Measurements from ENCODE around the gene KRTAP10-9.

The KRTAP10-9 gene

GRCh38 chr21:44650973-44651675 lies 24.2 kb downstream of the KRTAP10-9 start:
- TF ChIP-seq FOXP2 (optimal IDR thresholded peaks at IDR 0.05; ENCODE audit: borderline replicate concordance, extremely low read depth, extremely low read length, insufficient read depth), result no peak
- TF ChIP-seq TAF1 (IDR thresholded peaks at IDR 0.05; ENCODE audit: borderline replicate concordance, insufficient read depth, low read length), result no peak
- no peak for TF ChIP-seq POLR2AphosphoS5 (IDR thresholded peaks at IDR 0.05; ENCODE audit: low read depth, low read length)
- TF ChIP-seq, protein P1, sequence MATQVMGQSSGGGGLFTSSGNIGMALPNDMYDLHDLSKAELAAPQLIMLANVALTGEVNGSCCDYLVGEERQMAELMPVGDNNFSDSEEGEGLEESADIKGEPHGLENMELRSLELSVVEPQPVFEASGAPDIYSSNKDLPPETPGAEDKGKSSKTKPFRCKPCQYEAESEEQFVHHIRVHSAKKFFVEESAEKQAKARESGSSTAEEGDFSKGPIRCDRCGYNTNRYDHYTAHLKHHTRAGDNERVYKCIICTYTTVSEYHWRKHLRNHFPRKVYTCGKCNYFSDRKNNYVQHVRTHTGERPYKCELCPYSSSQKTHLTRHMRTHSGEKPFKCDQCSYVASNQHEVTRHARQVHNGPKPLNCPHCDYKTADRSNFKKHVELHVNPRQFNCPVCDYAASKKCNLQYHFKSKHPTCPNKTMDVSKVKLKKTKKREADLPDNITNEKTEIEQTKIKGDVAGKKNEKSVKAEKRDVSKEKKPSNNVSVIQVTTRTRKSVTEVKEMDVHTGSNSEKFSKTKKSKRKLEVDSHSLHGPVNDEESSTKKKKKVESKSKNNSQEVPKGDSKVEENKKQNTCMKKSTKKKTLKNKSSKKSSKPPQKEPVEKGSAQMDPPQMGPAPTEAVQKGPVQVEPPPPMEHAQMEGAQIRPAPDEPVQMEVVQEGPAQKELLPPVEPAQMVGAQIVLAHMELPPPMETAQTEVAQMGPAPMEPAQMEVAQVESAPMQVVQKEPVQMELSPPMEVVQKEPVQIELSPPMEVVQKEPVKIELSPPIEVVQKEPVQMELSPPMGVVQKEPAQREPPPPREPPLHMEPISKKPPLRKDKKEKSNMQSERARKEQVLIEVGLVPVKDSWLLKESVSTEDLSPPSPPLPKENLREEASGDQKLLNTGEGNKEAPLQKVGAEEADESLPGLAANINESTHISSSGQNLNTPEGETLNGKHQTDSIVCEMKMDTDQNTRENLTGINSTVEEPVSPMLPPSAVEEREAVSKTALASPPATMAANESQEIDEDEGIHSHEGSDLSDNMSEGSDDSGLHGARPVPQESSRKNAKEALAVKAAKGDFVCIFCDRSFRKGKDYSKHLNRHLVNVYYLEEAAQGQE (IDR thresholded peaks at IDR 0.05; ENCODE audit: insufficient read depth in 1 of 2, low read depth in 2 of 2, low read length in 2 of 2), result no peak
- no peak for TF ChIP-seq SIN3A (IDR thresholded peaks at IDR 0.05; ENCODE audit: borderline replicate concordance, insufficient read depth, low read length)

- TF ChIP-seq POLR2AphosphoS5 (IDR thresholded peaks at IDR 0.05; ENCODE audit: low read depth, low read length), result no peak
- TF ChIP-seq SIN3A (IDR thresholded peaks at IDR 0.05; ENCODE audit: borderline replicate concordance, insufficient read depth, low read length), result no peak
- TF ChIP-seq TAF1 (IDR thresholded peaks at IDR 0.05; ENCODE audit: borderline replicate concordance, insufficient read depth, low read length), result no peak
- TF ChIP-seq, protein P1 (IDR thresholded peaks at IDR 0.05; ENCODE audit: insufficient read depth in 1 of 2, low read depth in 2 of 2, low read length in 2 of 2), result no peak
These were observed 26.2 kb downstream of the KRTAP10-9 start for GRCh38 chr21:44653123-44653522.

DNA sequence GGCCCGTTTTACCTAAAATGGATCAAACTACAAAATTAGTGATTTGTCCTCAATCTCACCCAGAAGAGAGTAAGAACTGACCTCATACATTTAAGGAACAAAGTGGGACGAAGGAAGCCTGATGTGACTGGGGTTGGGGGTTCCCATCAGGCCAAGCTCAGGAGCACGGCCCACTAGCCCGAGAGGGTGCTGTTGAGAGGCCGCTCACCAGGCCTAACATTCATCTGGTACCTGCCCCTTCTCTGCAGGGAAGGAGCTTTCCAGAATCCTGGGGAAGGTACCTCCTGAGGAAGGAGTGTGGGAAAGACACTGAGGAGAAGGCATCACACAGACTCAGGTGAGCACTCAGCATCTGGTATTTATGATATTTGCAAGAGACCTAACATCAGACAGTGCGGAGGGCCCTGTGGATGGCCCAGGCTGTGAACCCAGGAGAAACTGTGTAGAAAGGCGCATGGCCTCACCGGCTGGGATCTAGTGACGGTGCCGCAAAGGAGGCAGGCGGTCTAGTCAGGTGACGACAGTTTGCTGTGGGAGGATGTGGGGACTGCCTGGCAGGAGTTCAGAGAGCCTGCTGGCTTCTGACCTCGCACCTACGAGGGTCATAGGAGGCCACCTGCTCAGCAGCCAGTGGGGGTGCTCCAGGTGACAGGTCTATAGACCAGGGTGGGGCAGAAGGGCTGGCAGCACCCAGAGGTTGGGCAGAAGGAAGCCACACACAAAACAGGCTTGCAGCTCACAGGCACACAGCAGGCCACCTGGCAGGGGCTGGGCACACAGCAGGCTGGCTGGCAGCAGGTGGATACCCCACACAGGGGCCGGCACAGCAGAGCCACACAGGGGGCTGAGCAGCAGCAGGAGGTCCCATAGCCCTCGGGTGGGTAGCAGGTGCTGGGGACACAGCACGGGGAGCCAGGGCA lies 27.0 kb downstream of the KRTAP10-9 start:
- no peak for TF ChIP-seq TAF1 (IDR thresholded peaks at IDR 0.05; ENCODE audit: borderline replicate concordance, insufficient read depth, low read length)
- TF ChIP-seq, protein P1 (IDR thresholded peaks at IDR 0.05; ENCODE audit: insufficient read depth in 1 of 2, low read depth in 2 of 2, low read length in 2 of 2), result no peak

DNA sequence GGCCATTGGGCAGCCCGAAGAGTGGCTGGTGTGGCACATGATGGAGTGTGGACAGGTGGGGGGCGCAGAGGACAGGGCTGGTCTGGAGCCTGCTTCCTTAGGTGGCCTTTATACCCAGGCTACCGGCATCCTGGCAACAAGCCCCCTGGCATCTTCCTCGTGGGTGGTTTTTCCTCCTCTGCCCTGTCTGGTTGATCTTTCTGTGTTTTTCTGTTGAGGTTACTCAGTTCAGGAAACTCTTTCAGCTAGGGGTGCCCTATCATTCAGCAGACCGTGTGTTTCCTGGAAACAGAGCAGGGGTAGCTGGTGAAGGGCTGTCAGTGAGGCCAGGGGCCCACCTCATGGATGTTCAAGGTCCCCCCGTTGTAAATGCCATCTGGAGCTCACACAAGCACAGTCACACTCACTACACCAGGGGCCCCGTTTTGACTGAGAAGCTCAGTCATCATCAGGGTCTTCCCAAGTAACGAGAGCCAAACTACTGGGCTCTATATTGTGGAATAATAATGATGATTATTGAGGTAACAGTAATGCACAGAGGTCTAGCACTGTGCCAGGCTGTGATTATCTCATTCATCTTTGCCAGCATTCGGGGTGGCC lies 27.8 kb downstream of the KRTAP10-9 start, which contains the start of gene KRTAP12-4:
Gene KRTAP12-4 (minus strand): TSS at position 84 of the 600 bp plus-strand sequence. CDS start 45 bp downstream, at position 39.
- TF ChIP-seq POLR2AphosphoS5 (IDR thresholded peaks at IDR 0.05; ENCODE audit: low read depth, low read length) (no peak), TAF1 (IDR thresholded peaks at IDR 0.05; ENCODE audit: borderline replicate concordance, insufficient read depth, low read length) (no peak), FOXP2 (optimal IDR thresholded peaks at IDR 0.05; ENCODE audit: borderline replicate concordance, extremely low read depth, extremely low read length, insufficient read depth) (no peak), SIN3A (IDR thresholded peaks at IDR 0.05; ENCODE audit: borderline replicate concordance, insufficient read depth, low read length) (no peak)
- TF ChIP-seq, protein P1 (IDR thresholded peaks at IDR 0.05; ENCODE audit: insufficient read depth in 1 of 2, low read depth in 2 of 2, low read length in 2 of 2), result no peak
